ENCODE data around the gene DKK3.

DNA sequence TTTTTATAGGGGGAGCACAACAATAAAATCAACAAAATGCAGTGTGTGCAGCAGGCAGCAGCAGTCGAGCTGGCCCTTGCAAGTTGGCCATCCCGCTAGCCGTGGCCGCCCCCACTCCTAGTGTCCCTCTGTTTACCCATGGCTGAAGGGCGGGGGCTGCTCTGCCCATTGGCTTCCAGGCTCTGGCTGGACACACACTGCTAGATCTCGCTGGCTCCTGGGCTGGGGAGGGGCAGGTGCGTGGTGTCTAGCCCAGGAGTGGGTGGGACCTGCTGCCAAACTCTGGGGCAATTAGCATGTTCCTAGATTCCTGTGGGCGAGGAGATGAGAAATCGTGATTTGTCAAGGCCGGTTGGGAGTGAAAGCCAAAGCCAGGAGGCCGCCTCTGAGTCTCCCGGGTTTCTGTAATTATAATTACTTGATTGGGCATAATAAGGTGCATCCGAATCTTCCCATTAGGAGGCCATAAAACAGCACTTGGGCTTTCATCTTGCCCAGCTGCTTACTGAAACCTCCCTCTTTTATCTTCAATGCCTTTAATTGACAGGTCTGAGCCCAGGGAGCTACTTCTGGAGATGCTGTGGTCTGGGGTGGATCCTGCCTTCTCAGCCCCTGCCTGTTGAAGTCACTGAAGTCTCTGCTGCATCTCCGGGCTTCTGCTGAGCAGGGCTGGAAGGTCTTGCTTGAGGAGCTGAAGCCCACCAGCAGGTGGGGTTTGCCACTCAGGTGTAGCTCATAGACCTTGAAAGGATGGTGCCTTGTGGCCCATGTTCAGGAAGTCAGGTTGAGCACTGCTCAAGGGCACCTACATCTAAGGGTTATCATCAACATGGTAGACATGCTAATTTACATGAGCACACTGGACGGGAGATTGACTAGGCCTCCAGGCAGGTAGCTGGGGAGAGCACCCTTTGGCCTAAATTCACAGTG lies 44.5 kb upstream of the DKK3 start:
- TF ChIP-seq EZH2 (IDR thresholded peaks at IDR 0.05; ENCODE audit: insufficient read depth, low read length) = no peak
- TF ChIP-seq, protein P1, sequence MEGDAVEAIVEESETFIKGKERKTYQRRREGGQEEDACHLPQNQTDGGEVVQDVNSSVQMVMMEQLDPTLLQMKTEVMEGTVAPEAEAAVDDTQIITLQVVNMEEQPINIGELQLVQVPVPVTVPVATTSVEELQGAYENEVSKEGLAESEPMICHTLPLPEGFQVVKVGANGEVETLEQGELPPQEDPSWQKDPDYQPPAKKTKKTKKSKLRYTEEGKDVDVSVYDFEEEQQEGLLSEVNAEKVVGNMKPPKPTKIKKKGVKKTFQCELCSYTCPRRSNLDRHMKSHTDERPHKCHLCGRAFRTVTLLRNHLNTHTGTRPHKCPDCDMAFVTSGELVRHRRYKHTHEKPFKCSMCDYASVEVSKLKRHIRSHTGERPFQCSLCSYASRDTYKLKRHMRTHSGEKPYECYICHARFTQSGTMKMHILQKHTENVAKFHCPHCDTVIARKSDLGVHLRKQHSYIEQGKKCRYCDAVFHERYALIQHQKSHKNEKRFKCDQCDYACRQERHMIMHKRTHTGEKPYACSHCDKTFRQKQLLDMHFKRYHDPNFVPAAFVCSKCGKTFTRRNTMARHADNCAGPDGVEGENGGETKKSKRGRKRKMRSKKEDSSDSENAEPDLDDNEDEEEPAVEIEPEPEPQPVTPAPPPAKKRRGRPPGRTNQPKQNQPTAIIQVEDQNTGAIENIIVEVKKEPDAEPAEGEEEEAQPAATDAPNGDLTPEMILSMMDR (IDR thresholded peaks at IDR 0.05; ENCODE audit: insufficient read depth, low read depth, low read length) = no peak
